GM12892 (cell line): Measurements from ENCODE around the gene YRDC.
A peak's percentile ranks its signal among the peaks of the same experiment; 100 is the strongest.

Experiments used
- DNase-seq: peaks from one replicate; pipeline ENCODE4 v3.0.0; 2011; ENCODE audit not compliant: insufficient read length
- FAIRE-seq: peaks from 2 replicates; lab custom pipeline; 2011; peaks lifted over from hg19 to GRCh38; lab: Jason Lieb, UNC
- POLR2A ChIP-seq: IDR thresholded peaks from 2 replicates; pipeline ENCODE4 v1.6.1; 2011; ENCODE audit warnings: low read depth, low read length, control low read depth
- POLR2AphosphoS5 ChIP-seq: IDR thresholded peaks from 2 replicates; pipeline ENCODE4 v1.6.1; 2011; ENCODE audit warnings: low read depth, low read length, control low read depth
- TAF1 ChIP-seq: IDR thresholded peaks from 2 replicates; pipeline ENCODE4 v1.6.1; 2011; ENCODE audit warnings: low read depth, mild to moderate bottlenecking, control low read depth, low read length, borderline replicate concordance

The YRDC gene

DNA sequence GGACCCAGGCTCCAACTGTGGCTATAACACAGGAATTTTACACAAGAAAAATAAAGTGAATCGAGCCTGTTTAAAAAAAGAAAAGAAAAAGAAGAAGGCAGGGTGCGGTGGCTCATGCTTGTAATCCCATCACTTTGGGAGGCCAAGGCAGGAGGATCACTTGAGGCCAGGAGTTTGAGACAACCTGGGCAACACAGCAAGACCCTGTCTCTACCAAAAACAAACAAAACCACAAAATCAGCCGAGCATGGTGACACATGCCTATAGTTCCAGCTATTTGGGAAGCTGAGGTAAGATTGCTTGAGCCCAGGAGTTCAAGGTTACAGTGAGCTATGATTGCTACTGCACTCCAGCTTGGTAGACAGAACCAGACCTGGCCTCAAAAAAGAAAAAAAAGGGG lies 33.6 kb upstream of the YRDC start:
- DNase-seq: no peak
- no peak for TF ChIP-seq POLR2AphosphoS5
- no peak for TF ChIP-seq TAF1
- no peak for TF ChIP-seq POLR2A
- no peak for FAIRE-seq

DNA sequence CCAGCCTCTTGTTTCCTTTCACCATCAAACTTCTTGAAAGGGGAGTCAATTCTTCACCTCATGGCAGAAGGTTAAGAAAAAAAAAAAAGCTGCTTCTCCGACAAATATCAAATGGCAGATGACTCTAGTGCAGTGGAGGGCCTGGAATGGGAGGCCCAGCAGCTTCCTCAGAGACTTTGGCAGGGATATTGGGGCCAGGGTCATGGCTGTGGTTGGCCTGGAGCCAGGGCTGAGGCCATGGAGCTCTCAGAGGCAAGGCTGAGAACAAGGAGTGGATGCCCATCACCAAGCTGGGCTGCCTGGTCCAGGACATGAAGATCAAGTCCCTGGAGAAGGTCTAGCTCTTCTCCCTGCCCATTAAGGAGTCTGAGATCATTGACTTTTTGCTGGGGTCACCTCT lies 32.7 kb upstream of the YRDC start:
- no peak for FAIRE-seq
- no peak for TF ChIP-seq POLR2AphosphoS5
- no peak for TF ChIP-seq POLR2A
- no peak for TF ChIP-seq TAF1
- DNase-seq: no peak

DNA sequence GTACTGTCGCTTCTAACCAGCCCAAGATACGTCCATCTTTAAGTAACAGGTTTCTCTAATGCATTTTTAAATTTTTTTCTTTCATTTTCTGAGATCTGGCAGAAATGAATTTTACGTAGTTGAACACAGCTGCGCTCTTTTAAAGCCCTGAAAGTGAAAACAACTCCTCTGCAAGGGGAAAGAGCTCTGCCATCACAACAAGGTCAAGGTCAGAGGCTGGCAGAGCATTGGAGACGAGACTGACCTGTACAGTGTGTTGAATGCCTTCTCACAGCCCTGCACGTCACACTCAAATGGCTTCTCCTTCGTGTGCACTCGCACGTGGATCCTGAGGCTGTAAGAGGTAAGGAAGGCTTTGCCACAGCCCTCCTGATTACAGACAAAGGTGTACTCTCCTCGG lies 31.7 kb upstream of the YRDC start:
- TF ChIP-seq TAF1 (no peak), POLR2A (no peak), POLR2AphosphoS5 (no peak)
- FAIRE-seq: no peak
- DNase-seq: no peak

DNA sequence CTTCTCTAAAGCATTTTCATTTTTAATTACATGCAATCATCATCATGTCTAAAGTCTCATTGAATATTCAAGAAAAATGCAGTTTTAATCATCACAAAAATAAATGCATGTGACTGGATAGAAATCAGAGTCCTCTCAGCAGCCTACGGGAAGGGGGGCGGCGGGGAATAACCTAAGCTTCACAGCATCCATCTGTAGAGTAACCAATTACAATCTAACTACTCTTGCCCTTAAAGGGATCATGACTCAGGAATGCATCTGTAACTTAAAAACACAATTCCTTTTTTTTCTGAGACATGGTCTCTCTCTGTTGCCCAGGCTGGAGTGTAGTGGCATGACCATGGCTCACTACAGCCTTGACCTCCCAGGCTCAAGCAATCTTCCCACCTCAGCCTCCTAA lies 28.8 kb upstream of the YRDC start:
- FAIRE-seq: no peak

DNA sequence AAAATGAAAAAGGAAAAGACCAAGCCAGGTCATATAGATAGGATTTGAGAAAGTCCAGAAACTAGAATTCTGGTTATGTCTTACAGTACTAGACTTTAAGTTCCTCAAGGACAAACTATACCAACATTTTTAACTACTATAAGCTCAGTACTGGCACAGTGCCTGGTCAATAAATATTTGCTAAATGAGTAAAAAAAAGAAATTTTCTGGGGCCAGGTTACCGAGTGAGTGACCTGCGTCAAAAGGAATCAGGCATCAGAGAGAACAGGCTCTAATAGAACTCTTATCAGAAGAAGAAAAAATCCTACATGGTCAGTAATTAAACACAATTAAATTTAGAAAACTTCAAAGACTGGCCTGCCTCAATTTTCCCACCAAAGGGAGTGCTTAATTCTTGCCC lies 23.8 kb upstream of the YRDC start:
- DNase-seq (no peak), FAIRE-seq (no peak)
- no peak for TF ChIP-seq TAF1
- no peak for TF ChIP-seq POLR2AphosphoS5
- no peak for TF ChIP-seq POLR2A

More for the DNA sequence above, 28.8 kb upstream of the YRDC start:
- DNase-seq: no peak
- TF ChIP-seq POLR2AphosphoS5 (no peak), TAF1 (no peak), POLR2A (no peak)

DNA sequence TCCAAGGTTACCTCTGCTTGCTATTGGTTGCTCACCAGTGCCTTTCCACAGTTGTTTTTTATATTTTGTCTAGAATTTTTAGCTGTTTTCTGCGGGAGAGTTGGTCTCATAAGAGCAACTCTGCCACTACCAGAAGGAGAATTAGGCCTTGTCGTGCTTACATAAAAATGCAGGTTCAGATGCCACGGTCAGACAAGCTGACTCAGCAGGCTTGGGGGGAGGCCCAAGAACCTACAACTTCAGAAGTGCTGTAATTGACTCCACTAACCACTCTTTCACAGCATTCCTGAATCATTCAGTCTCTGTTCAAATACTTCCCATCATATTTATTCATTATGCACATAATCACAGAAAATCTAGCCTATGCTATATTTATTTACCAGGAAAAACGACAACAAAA lies 23.1 kb upstream of the YRDC start:
- TF ChIP-seq TAF1: no peak
- DNase-seq: no peak
- FAIRE-seq: peak; percentile 82

DNA sequence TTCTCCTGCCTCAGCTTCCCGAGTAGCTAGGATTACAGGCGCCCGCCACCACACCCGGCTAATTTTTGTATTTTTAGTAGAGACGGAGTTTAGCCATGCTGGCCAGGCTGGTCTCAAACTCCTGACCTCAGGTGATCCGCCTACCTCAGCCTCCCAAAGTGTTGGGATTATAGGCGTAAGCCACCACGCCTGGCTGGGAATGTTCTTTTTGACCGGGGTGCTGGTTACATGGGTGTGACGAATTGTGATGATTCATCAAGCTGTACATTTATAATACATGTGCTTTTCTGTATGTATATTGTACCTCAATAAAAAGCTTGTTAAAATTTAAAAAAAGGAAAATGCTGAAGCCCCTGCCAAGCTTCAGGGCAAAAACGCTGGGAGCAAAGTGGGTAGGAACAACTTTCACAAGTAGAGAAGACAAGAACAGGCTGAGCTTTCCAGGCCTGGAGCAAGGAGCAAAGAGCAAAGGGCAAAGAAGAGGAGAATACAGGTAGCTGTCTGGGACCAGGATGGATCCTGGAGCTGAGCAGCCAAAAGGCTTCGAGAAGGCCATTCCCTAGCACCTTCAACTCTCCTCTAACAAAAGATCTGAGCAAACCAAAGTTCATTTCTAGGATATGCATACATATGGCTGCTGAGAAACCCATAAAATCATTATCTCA lies 20.5 kb upstream of the YRDC start:
- DNase-seq: no peak
- FAIRE-seq: no peak
- TF ChIP-seq TAF1 (no peak), POLR2AphosphoS5 (no peak), POLR2A (no peak)

DNA sequence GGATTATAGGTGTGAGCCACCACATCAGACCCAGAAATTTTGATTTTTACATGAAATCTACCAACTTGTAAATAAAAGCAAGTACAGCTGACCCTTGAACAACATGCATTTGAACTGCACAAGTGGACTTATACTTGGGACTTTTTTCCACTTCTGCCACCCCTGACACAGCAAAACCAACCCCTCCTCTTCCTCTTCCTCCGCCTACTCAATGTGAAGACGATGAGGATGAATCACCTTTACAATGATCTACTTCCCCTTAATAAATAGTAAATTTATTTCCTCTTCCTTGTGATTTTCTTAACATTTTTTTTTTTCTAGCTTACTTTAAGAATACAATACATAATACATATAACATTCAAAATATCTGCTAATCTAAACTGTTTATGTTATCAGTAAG lies 17.5 kb upstream of the YRDC start:
- FAIRE-seq: no peak
- TF ChIP-seq TAF1 (no peak), POLR2A (no peak), POLR2AphosphoS5 (no peak)
- no peak for DNase-seq

DNA sequence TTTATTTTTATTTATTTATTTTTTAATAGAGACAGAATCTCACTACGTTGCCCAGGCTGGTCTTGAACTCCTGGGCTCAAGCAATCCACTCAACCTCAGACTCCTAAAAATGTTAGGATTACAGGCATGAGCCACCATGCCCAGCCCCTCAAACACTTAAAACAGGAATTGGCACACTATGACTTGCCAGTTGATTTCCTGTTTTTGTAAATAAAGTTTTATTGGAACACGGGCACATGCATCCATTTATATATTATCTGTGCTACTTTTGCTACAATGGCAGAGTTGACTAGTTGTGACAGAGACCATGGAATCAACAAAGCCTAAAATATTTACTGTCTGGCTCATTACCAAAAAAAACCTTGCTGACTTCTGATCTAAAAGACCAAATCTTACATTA lies 16.0 kb upstream of the YRDC start:
- FAIRE-seq: no peak

DNA sequence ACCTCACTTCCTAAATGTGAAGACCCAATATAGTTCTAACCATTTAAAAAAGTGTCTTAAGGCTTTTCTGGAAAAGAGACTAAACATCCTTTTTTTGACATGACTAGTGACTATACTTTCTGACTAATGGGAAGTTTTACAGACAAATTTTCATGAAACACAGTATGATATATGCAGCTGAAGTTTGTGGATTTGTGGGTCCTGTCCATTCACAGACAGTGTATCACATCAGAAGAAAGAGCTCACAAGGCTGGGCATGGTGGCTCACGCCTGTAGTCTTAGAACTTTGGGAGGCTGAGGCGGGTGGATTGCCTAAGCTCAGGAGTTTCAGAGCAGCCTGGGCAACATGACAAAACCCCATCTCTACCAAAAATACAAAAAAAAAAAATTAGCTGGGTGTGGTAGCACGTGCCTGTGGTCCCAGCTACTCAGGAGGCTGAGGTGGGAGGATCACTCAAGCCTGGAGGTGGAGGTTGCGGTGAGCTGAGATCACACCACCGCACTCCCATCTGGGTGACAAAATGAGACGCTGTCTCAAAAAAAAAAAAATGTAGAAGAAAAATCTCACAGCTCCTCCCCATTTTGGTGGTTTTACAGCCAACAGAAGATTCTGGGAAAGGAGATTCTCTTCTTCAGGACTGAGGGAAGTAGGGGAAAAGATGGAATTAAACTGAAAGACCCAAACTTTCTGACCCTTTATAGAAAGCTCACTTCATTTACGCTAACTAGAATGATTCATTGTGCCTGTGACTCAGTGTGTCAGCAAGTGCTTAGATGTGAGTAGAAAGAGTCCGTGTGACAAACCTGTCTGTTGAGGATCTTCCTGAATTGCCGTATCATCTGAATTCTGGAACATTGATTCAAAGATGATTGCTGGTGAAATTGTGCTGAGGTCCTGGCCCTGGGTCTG lies 15.2 kb upstream of the YRDC start:
- TF ChIP-seq POLR2A (no peak), TAF1 (no peak), POLR2AphosphoS5 (no peak)
- FAIRE-seq (no peak), DNase-seq (no peak)

More for the DNA sequence above, 16.0 kb upstream of the YRDC start:
- no peak for DNase-seq
- no peak for TF ChIP-seq TAF1
- no peak for TF ChIP-seq POLR2A
- TF ChIP-seq POLR2AphosphoS5: no peak

DNA sequence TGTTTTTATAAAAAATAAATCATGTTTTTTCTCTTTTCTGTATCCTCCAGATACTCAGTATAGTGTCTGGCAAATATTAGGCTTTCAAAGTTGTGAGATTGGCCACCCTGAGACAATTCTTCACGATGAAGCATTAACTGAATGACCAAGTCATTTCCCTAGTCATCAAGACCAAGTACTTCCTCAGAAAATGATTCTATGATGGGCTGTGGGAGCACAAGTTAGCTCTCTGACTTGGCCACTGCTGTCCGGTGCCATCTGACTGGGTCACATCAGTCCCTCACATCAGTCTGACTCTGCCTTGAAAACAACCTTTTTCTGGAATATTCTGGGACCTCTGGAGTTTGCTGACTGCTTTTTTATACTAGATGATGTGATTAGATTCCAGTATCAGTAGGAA lies 13.5 kb upstream of the YRDC start:
- FAIRE-seq (no peak), DNase-seq (no peak)
- TF ChIP-seq TAF1 (no peak), POLR2A (no peak), POLR2AphosphoS5 (no peak)

DNA sequence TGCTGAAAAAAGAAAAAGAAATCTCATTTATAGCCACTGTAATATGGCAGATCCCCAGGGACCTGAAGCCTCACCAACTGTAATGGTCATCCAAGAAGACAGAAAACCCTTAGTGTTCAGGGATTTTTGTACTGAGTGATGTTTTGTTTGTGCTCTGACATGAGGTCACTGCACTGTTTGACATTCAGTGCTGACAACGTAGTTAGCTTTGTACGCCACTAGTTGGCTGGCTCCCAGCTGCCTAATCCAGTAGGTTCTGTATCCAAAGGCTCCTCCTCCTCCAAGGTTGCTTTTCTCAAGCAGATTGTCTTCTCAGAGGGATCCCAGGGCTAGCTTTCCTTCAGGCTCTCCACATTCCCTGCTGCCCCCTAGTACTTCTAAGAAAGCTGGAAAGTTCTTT lies 9.5 kb upstream of the YRDC start:
- no peak for TF ChIP-seq TAF1
- TF ChIP-seq POLR2AphosphoS5: no peak
- no peak for TF ChIP-seq POLR2A
- FAIRE-seq (no peak), DNase-seq (no peak)
